WTC11 (cell line): Measurements from ENCODE around the gene N4BP2L2.

Source experiments
- NFATC4 ChIP-seq: fragments of 250-450 bp; sonication (Bioruptor Pico); IDR thresholded peaks from 2 replicates; pipeline ENCODE4 v1.9.0; 2021; ENCODE audit warnings: mild to moderate bottlenecking
- TF ChIP-seq, protein P1 (sequence below): fragments of 200-600 bp; IDR thresholded peaks from 2 replicates; pipeline ENCODE4 v1.8.0; 2022; ENCODE audit warnings: antibody characterized with exemption
- TF ChIP-seq, protein P2 (sequence below): sonication (generic); formaldehyde crosslinking; IDR thresholded peaks from 2 replicates; pipeline ENCODE4 v1.8.1; 2022; ENCODE audit warnings: low read depth, mild to moderate bottlenecking, moderate library complexity, missing genetic modification reagents, borderline replicate concordance
- TF ChIP-seq, protein P3 (sequence below): sonication (generic); formaldehyde crosslinking; IDR thresholded peaks from 2 replicates; pipeline ENCODE4 v1.8.0; 2022; ENCODE audit warnings: mild to moderate bottlenecking, missing genetic modification reagents
- TF ChIP-seq, protein P4 (sequence below): sonication (generic); formaldehyde crosslinking; IDR thresholded peaks from 2 replicates; pipeline ENCODE4 v1.8.1; 2022; ENCODE audit warnings: mild to moderate bottlenecking, missing genetic modification reagents, moderate library complexity, borderline replicate concordance

DNA sequence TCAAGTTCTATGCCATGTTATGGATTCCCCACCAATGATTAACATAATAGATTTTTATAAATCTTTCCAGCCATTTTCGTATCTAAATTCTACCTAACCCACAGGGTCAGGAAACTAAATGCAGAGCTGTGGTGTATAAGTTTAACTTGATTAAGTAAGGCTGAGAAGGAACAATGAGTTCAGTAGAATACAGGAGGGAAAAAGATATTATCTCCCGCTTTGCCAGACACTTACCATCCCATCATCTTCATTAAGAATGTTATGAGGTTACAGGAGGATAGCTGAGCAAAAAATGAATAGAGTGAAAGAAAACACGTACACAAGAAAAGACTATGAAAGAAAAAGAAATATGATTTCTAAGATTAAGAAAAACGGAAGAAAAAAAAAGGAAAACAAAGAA lies 27.1 kb downstream of the N4BP2L2 start:
- TF ChIP-seq, protein P1, sequence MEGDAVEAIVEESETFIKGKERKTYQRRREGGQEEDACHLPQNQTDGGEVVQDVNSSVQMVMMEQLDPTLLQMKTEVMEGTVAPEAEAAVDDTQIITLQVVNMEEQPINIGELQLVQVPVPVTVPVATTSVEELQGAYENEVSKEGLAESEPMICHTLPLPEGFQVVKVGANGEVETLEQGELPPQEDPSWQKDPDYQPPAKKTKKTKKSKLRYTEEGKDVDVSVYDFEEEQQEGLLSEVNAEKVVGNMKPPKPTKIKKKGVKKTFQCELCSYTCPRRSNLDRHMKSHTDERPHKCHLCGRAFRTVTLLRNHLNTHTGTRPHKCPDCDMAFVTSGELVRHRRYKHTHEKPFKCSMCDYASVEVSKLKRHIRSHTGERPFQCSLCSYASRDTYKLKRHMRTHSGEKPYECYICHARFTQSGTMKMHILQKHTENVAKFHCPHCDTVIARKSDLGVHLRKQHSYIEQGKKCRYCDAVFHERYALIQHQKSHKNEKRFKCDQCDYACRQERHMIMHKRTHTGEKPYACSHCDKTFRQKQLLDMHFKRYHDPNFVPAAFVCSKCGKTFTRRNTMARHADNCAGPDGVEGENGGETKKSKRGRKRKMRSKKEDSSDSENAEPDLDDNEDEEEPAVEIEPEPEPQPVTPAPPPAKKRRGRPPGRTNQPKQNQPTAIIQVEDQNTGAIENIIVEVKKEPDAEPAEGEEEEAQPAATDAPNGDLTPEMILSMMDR: no peak
- TF ChIP-seq, protein P2, sequence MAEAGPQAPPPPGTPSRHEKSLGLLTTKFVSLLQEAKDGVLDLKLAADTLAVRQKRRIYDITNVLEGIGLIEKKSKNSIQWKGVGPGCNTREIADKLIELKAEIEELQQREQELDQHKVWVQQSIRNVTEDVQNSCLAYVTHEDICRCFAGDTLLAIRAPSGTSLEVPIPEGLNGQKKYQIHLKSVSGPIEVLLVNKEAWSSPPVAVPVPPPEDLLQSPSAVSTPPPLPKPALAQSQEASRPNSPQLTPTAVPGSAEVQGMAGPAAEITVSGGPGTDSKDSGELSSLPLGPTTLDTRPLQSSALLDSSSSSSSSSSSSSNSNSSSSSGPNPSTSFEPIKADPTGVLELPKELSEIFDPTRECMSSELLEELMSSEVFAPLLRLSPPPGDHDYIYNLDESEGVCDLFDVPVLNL (CRISPR knock-in tag): no peak
- TF ChIP-seq NFATC4: no peak
- TF ChIP-seq, protein P3, sequence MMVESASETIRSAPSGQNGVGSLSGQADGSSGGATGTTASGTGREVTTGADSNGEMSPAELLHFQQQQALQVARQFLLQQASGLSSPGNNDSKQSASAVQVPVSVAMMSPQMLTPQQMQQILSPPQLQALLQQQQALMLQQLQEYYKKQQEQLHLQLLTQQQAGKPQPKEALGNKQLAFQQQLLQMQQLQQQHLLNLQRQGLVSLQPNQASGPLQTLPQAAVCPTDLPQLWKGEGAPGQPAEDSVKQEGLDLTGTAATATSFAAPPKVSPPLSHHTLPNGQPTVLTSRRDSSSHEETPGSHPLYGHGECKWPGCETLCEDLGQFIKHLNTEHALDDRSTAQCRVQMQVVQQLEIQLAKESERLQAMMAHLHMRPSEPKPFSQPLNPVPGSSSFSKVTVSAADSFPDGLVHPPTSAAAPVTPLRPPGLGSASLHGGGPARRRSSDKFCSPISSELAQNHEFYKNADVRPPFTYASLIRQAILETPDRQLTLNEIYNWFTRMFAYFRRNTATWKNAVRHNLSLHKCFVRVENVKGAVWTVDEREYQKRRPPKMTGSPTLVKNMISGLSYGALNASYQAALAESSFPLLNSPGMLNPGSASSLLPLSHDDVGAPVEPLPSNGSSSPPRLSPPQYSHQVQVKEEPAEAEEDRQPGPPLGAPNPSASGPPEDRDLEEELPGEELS: no peak
- TF ChIP-seq, protein P4, sequence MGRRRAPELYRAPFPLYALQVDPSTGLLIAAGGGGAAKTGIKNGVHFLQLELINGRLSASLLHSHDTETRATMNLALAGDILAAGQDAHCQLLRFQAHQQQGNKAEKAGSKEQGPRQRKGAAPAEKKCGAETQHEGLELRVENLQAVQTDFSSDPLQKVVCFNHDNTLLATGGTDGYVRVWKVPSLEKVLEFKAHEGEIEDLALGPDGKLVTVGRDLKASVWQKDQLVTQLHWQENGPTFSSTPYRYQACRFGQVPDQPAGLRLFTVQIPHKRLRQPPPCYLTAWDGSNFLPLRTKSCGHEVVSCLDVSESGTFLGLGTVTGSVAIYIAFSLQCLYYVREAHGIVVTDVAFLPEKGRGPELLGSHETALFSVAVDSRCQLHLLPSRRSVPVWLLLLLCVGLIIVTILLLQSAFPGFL (CRISPR knock-in tag): no peak
